NT2/D1 (cell line): Measurements from ENCODE around the gene UBE2G1.
"Not testable (repeated sequence)": the region's sequence is repeated elsewhere in the genome, so short reads cannot be mapped to it uniquely, and the experiment has no call there.

Experiments used
- DNase-seq: peaks from one replicate; pipeline ENCODE4 v3.0.0-alpha.2; 2011; ENCODE audit warnings: low read depth, low spot score
- H3K27me3 ChIP-seq: 2 replicates; pipeline ENCODE4 v1.6.0; 2011; ENCODE audit warnings: mild to moderate bottlenecking; ENCODE audit not compliant: insufficient read length, insufficient read depth
- H3K36me3 ChIP-seq: 2 replicates; pipeline ENCODE4 v1.6.1; 2011; ENCODE audit warnings: mild to moderate bottlenecking, low read length, mixed read lengths; ENCODE audit not compliant: insufficient read depth, insufficient read length
- H3K4me1 ChIP-seq: 2 replicates; pipeline ENCODE4 v1.5.1; 2011; ENCODE audit not compliant: insufficient read depth, insufficient read length
- H3K4me3 ChIP-seq: 2 replicates; pipeline ENCODE4 v1.5.1; 2011; ENCODE audit warnings: low read depth; ENCODE audit not compliant: insufficient read length
- H3K9ac ChIP-seq: 2 replicates; pipeline ENCODE4 v1.6.0; 2011; ENCODE audit warnings: low read depth; ENCODE audit not compliant: insufficient read length
- H3K9me3 ChIP-seq: 2 replicates; pipeline ENCODE4 v1.5.1; 2011; ENCODE audit warnings: mild to moderate bottlenecking, low read length; ENCODE audit not compliant: insufficient read depth
- SUZ12 ChIP-seq: IDR thresholded peaks from 2 replicates; pipeline ENCODE4 v1.6.1; 2011; ENCODE audit not compliant: insufficient read length, insufficient read depth; ENCODE audit errors: extremely low read depth
- YY1 ChIP-seq: IDR thresholded peaks from 2 replicates; pipeline ENCODE4 v1.6.1; 2011; ENCODE audit not compliant: insufficient read length, insufficient read depth
- ZNF274 ChIP-seq: IDR thresholded peaks from 2 replicates; pipeline ENCODE4 v1.6.1; 2011; ENCODE audit warnings: mild to moderate bottlenecking, low read depth, low read length

UBE2G1 gene

DNA sequence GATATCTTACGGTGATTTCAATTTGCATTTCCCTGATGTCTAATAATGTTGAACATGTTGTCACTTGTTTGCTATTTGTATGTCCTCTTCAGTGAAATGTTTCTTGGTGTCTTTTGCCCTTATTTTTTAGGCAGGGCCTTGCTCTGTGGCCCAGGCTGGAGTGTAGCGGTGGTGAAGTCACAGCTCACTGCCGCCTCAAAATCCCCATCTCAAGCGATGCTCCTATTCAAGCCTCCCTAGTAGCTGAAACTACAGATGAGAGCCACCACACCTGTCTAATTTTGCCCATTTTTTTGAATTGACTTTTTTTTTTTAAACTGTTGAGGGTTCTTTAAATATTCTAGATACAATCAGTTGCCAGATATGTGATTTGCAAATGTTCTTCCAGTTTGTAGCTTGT, 8.3 kb downstream of the UBE2G1 start:
- H3K36me3 ChIP-seq, result peaks cover 10% of the 10 kb centered on the region
- H3K9ac ChIP-seq, result no peak overlapping the region
- H3K9me3 ChIP-seq, result no peaks in the 10 kb centered on the region
- no peak overlapping the region for H3K4me3 ChIP-seq
- H3K27me3 ChIP-seq, result no peaks in the 10 kb centered on the region
- DNase-seq, result no peak
- no peaks in the 10 kb centered on the region for H3K4me1 ChIP-seq
- no peak for TF ChIP-seq ZNF274
- no peak for TF ChIP-seq YY1

DNA sequence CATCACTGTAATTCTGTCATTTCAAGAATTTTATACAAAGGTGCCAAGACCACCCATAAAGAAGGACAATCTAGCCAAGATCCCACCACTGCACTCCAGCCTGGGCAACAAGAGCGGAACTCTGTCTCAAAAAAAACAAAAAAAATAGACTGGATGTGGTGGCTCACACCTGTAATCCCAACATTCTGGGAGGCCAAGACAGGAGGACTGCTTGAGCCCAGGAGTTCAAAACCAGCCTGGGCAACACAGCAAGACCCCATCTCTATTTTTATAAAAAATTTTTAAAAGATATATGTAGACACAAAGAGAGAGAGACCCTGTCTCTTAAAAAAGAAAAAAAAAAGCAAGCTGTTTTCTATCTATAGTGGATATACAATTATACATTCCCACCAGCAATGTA, 8.8 kb downstream of the UBE2G1 start:
- TF ChIP-seq SUZ12, result no peak
- TF ChIP-seq ZNF274, result no peak
- TF ChIP-seq YY1, result no peak

DNA sequence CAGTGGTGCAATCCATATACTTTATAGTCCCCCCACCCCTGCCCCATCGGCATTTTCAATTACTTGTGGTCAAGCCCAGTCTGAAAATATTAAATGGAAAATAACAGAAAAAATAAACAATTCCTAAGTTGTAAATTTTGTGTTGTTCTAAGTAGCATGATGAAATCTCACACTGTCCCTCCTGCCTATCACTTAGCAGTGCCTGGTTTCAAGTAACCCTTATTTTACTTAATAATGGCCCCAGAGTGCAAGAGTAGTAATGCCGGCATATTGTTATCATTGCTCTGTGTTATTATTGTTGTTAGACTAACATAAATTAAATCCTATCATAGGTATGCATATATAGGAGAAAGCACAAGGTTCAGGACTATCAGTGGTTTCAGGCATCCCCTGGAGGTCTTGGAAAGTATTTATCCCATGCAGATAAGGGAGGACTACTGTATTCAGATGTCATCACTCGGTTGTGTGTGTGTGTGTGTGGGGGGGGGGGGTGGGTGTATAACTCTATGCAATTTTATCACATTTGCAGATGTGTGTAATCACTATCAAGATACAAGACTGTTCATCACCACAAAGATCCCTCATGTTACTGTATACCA, 9.3 kb downstream of the UBE2G1 start:
- H3K4me1 ChIP-seq, result no peaks in the 10 kb centered on the region
- H3K36me3 ChIP-seq, result peaks cover 2% of the 10 kb centered on the region
- no peaks in the 10 kb centered on the region for H3K27me3 ChIP-seq
- DNase-seq, result no peak
- no peak overlapping the region for H3K4me3 ChIP-seq
- TF ChIP-seq SUZ12 (no peak), ZNF274 (no peak), YY1 (no peak)
- no peaks in the 10 kb centered on the region for H3K9me3 ChIP-seq
- H3K9ac ChIP-seq, result no peak overlapping the region

More for the DNA sequence above, 8.8 kb downstream of the UBE2G1 start:
- H3K27me3 ChIP-seq, result no peaks in the 10 kb centered on the region
- DNase-seq, result no peak
- H3K9me3 ChIP-seq, result no peaks in the 10 kb centered on the region
- H3K36me3 ChIP-seq, result peaks cover 6% of the 10 kb centered on the region
- H3K4me3 ChIP-seq, result no peak overlapping the region
- H3K4me1 ChIP-seq, result no peaks in the 10 kb centered on the region
- no peak overlapping the region for H3K9ac ChIP-seq

DNA sequence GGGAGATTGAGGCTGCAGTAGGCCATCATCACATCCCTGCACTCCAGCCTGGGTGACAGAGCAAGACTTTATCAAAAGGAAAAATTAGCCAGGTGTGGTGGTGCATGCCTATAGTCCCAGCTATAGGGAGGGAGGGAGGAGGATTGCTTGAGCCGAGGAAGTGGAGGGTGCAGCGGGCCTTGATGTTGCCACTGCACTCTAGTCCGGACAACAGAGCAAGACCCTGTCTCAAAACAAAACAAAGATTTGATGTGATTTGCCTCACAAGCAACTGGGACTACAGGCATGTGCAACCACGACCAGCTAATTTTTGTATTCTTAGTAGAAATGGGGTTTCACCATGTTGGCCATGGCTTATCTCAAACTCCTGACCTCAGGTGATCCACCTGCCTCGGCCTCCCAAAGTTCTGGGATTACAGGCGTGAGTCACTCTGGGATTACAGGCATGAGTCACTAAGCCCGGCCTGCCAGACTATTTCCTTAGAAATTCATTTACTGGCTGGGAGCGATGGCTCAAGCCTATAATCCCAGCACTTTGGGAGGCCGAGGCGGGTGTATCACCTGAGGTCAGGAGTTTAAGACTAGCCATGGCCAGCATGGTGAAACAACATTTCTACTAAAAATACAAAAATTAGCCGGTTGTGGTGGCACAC, 11.5 kb downstream of the UBE2G1 start:
- Histone ChIP-seq H3K36me3 (no peaks in the 10 kb centered on the region), H3K4me1 (no peaks in the 10 kb centered on the region), H3K9me3 (no peaks in the 10 kb centered on the region), H3K9ac (no peak overlapping the region), H3K4me3 (no peak overlapping the region), H3K27me3 (no peaks in the 10 kb centered on the region)
- no peak for DNase-seq
- TF ChIP-seq SUZ12 (no peak), YY1 (no peak), ZNF274 (no peak)

DNA sequence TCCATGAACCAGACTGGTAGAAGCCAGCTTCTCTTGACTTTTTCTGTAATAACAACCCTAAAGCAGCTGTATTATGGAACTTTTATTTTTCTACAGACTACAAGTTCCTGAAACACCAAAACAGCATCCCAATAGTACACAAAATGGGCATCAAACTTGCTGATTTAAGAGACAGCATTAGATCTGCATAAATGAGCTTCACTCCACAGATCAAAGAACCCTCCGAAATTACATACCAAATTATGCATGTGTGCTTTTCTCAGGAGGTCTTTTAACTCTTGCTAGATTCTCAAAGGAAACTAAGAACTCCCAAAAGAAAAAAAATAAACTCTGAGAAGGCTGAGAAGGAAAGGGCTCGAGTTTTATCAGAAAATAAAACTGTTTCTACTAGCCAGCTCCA, 12.3 kb downstream of the UBE2G1 start:
- H3K9ac ChIP-seq, result no peak overlapping the region

DNA sequence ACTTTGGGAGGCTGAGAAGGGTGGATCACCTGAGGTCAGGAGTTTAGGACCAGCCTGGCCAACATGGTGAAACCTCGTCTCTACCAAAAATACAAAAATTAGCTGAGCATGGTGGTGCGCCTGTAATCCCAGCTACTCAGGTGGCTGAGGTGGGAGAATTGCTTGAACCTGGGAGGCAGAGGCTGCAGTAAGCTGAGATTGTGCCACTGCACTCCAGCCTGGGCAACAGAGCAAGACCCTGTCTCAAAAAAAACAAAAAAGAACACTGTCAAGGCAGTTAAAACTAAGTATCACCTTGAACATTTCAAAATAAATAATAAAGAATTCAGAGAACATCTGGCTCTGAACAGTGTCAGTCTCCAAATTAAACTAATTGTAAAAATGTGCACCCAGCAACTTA, 16.3 kb downstream of the UBE2G1 start:
- H3K4me3 ChIP-seq, DNase-seq, H3K4me1 ChIP-seq, H3K9me3 ChIP-seq, H3K27me3 ChIP-seq, H3K9ac ChIP-seq, H3K36me3 ChIP-seq: not testable (repeated sequence)

More for the DNA sequence above, 12.3 kb downstream of the UBE2G1 start:
- H3K27me3 ChIP-seq, result no peaks in the 10 kb centered on the region
- DNase-seq, result no peak
- TF ChIP-seq SUZ12, result no peak
- TF ChIP-seq ZNF274, result no peak
- TF ChIP-seq YY1, result no peak
- no peaks in the 10 kb centered on the region for H3K36me3 ChIP-seq
- H3K4me3 ChIP-seq, result no peak overlapping the region
- no peaks in the 10 kb centered on the region for H3K4me1 ChIP-seq
- H3K9me3 ChIP-seq, result no peaks in the 10 kb centered on the region

DNA sequence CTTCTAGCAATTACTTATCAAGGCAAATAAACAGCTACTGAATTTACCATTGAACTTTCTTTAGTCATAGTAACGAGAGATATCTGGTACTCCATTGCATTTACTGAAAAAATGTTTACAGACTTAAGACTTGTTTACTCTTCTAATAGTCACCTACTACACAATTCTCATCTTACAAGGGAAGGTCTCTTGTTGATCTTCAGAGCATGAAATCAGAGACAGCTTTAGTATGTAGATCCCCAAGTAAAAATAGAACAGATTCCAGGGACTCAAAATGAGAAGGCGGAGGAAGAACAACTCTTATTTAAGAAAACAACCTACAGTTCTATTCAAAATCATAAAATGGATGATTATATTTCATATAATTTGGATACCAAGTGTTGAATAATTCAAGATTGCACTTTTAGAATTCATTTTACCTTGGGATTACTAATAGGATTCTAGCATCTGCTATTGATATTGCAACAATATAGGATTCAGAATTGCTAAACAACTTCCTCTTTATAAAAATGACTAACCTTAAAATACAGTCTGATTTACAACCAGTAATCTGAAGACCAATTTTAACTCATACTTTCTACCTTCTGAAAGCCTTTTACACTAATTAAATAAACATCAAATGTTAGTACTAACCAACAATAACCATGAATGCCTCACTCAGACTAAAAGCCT, 20.8 kb downstream of the UBE2G1 start:
- H3K9me3 ChIP-seq, result no peaks in the 10 kb centered on the region
- TF ChIP-seq YY1 (no peak), SUZ12 (no peak), ZNF274 (no peak)
- no peak for DNase-seq
- H3K36me3 ChIP-seq, result no peaks in the 10 kb centered on the region
- no peaks in the 10 kb centered on the region for H3K4me1 ChIP-seq
- no peak overlapping the region for H3K4me3 ChIP-seq
- no peaks in the 10 kb centered on the region for H3K27me3 ChIP-seq
- H3K9ac ChIP-seq, result no peak overlapping the region
